ENCODE data around the gene KIAA1671. TPM values are rescaled to one million over a fixed set of nuclear protein-coding genes. Genes with fewer than 3 reads are reported as not detected.

The KIAA1671 gene
- total and polyA plus RNA-seq, 2 of the 13 experiments (the other 11 are each of a cell fraction or from before 2014, with no cell fraction given) = 13.5 to 13.6 TPM

GRCh38 chr22:24965822-24966626 lies 13.5 kb downstream of the KIAA1671 start (continued):
- TF ChIP-seq SOX13 (IDR thresholded peaks at IDR 0.05) = no peak
- TF ChIP-seq SOX13 (CRISPR knock-in tag; conservative IDR thresholded peaks at IDR 0.05 in 1 of 2, IDR thresholded peaks at IDR 0.05 in 1 of 2) = peak in 1 of 2 experiments; percentile 26; a peak in 1 of 4 replicates
- TF ChIP-seq RFXAP (CRISPR knock-in tag; IDR thresholded peaks at IDR 0.05; ENCODE audit: borderline replicate concordance) = 0 out of 2 replicates have a peak, but pooled peaks have one; percentile 21
- peak; percentile 50; the same call in 1 of the 2 replicates for TF ChIP-seq SPEN (CRISPR knock-in tag; IDR thresholded peaks at IDR 0.05; ENCODE audit: low read depth)
- TF ChIP-seq HNF4A (CRISPR knock-in tag; IDR thresholded peaks at IDR 0.05) = peak; percentile 67
- TF ChIP-seq, protein P1, sequence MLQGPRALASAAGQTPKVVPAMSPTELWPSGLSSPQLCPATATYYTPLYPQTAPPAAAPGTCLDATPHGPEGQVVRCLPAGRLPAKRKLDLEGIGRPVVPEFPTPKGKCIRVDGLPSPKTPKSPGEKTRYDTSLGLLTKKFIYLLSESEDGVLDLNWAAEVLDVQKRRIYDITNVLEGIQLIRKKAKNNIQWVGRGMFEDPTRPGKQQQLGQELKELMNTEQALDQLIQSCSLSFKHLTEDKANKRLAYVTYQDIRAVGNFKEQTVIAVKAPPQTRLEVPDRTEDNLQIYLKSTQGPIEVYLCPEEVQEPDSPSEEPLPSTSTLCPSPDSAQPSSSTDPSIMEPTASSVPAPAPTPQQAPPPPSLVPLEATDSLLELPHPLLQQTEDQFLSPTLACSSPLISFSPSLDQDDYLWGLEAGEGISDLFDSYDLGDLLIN (CRISPR knock-in tag; IDR thresholded peaks at IDR 0.05; ENCODE audit: borderline replicate concordance) = 0 out of 2 replicates have a peak, but pooled peaks have one; percentile 38
- TF ChIP-seq DMAP1 (CRISPR knock-in tag; IDR thresholded peaks at IDR 0.05) = 0 out of 2 replicates have a peak, but pooled peaks have one; percentile 29
- TF ChIP-seq ZNF564 (CRISPR knock-in tag; IDR thresholded peaks at IDR 0.05) = no peak
- 0 out of 2 replicates have a peak, but pooled peaks have one; percentile 49 for TF ChIP-seq KLF12 (CRISPR knock-in tag; IDR thresholded peaks at IDR 0.05; ENCODE audit: borderline replicate concordance)
- peak; percentile 99 for TF ChIP-seq HNRNPL (IDR thresholded peaks at IDR 0.05; ENCODE audit: low read depth, low read length)
- no peak for TF ChIP-seq ELF3 (CRISPR knock-in tag; IDR thresholded peaks at IDR 0.05)
- 0 out of 2 replicates have a peak, but pooled peaks have one; percentile 11 for TF ChIP-seq ERF (CRISPR knock-in tag; IDR thresholded peaks at IDR 0.05)
- peak; percentile 42; the same call in 1 of the 2 replicates for TF ChIP-seq HNF1B (CRISPR knock-in tag; IDR thresholded peaks at IDR 0.05)
- TF ChIP-seq RNF2 (conservative IDR thresholded peaks at IDR 0.05; ENCODE audit: low read depth) = no peak
- 0 out of 2 replicates have a peak, but pooled peaks have one; percentile 39 for TF ChIP-seq ZNF446 (CRISPR knock-in tag; IDR thresholded peaks at IDR 0.05)
- TF ChIP-seq SALL1 (CRISPR knock-in tag; IDR thresholded peaks at IDR 0.05) = peak; percentile 34; the same call in 1 of the 2 replicates
- TF ChIP-seq RXRB (CRISPR knock-in tag; IDR thresholded peaks at IDR 0.05; ENCODE audit: borderline replicate concordance) = peak; percentile 26; the same call in 1 of the 2 replicates
- TF ChIP-seq ZNF264 (CRISPR knock-in tag; IDR thresholded peaks at IDR 0.05) = peak; percentile 32; the same call in 1 of the 2 replicates
- TF ChIP-seq, protein P2, sequence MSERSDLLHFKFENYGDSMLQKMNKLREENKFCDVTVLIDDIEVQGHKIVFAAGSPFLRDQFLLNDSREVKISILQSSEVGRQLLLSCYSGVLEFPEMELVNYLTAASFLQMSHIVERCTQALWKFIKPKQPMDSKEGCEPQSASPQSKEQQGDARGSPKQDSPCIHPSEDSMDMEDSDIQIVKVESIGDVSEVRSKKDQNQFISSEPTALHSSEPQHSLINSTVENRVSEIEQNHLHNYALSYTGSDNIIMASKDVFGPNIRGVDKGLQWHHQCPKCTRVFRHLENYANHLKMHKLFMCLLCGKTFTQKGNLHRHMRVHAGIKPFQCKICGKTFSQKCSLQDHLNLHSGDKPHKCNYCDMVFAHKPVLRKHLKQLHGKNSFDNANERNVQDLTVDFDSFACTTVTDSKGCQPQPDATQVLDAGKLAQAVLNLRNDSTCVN (CRISPR knock-in tag; IDR thresholded peaks at IDR 0.05; ENCODE audit: borderline replicate concordance) = 0 out of 2 replicates have a peak, but pooled peaks have one; percentile 20
- TF ChIP-seq FOSL2 (CRISPR knock-in tag; IDR thresholded peaks at IDR 0.05) = no peak
- 0 out of 2 replicates have a peak, but pooled peaks have one; percentile 20 for TF ChIP-seq ZNF614 (CRISPR knock-in tag; IDR thresholded peaks at IDR 0.05; ENCODE audit: borderline replicate concordance)
- peak; percentile 57 for TF ChIP-seq PHF21A (CRISPR knock-in tag; IDR thresholded peaks at IDR 0.05)
- TF ChIP-seq FOXA1 (IDR thresholded peaks at IDR 0.05) = no peak
- TF ChIP-seq FOXA1 (CRISPR knock-in tag; IDR thresholded peaks at IDR 0.05) = peak; percentile 61; the same call in 1 of the 2 replicates
- TF ChIP-seq FOXJ3 (CRISPR knock-in tag; IDR thresholded peaks at IDR 0.05; ENCODE audit: borderline replicate concordance) = peak; percentile 50; the same call in 1 of the 2 replicates
